Heart right ventricle (tissue), 16 donors: ENCODE data around the gene ARFGEF3. TPM values are rescaled to one million over a fixed set of nuclear protein-coding genes. Genes with fewer than 3 reads are reported as not detected.

Source experiments
- ATAC-seq, 8 donors: fragments of 200-7000 bp; cut with Tn5 transposase; one replicate each; pipeline ENCODE4 v1.9.1; 2020; ENCODE audit warnings: mild to moderate bottlenecking in 8 of 8, moderate library complexity in 8 of 8, moderate number of reproducible peaks in 1 of 8
- DNase-seq, 2 donors: peaks; one replicate each; pipeline ENCODE4 v3.0.0-alpha.2; 2020
- H3K27ac ChIP-seq, 10 donors: fragments of 200-600 bp; sonication (generic) in 2 of 10; one replicate each; pipeline versions ENCODE4 v1.5.0 to v1.8.0; 2020 to 2022; ENCODE audit warnings: mild to moderate bottlenecking in 3 of 10
- H3K27me3 ChIP-seq, 7 donors: fragments of 200-600 bp; one replicate each; pipeline ENCODE4 v1.8.0; 2021 to 2022; ENCODE audit warnings: mild to moderate bottlenecking in 2 of 7
- H3K36me3 ChIP-seq, 9 donors: fragments of 200-600 bp; sonication (generic) in 1 of 9; one replicate each; pipeline versions ENCODE4 v1.5.0 to v1.8.0; 2020 to 2022; ENCODE audit warnings: mild to moderate bottlenecking in 2 of 9
- H3K4me1 ChIP-seq, 9 donors: fragments of 200-600 bp; sonication (generic) in 1 of 9; one replicate each; pipeline versions ENCODE4 v1.5.0 to v1.8.0; 2020 to 2022; ENCODE audit warnings: mild to moderate bottlenecking in 4 of 9
- H3K4me3 ChIP-seq, 10 donors: fragments of 200-600 bp; sonication (generic) in 2 of 10; one replicate each; pipeline versions ENCODE4 v1.5.0 to v1.8.0; 2020 to 2022; ENCODE audit warnings: mild to moderate bottlenecking in 7 of 10, moderate library complexity in 2 of 10
- H3K9me3 ChIP-seq, 11 donors: fragments of 200-600 bp in 10 of 11; sonication (generic) in 2 of 11; one replicate each; pipeline versions ENCODE4 v1.5.0 to v1.8.0; 2013 to 2022; ENCODE audit warnings: mild to moderate bottlenecking in 2 of 11, control low read depth in 1 of 11, moderate library complexity in 1 of 11
- WGBS, 2 donors: extraction: QIAGEN DNeasy Blood & Tissue Kit; methylation state at CpG; one replicate each; pipeline ENCODE4 v1.1.7; 2013; ENCODE audit warnings: inconsistent platforms in 1 of 2; 5-methylcytosine and 5-hydroxymethylcytosine counted together
- intact Hi-C, 10 donors: fragments of 100-400 bp; cut with DNase I; formaldehyde crosslinking; loops; one replicate each; pipeline versions ENCODE4 v1.11.1 to v1.14.2; 2022
- polyA plus RNA-seq, 2 donors: library from polyadenylated mRNA; stranded (reverse); fragments of 200-250 nt; gene quantifications; one replicate each; pipeline ENCODE4 v1.2.3, GENCODE V29; 2013
- total RNA-seq, 10 donors: library from RNA; stranded (reverse); fragmentation: NEBNext Ultra II Directional in 3 of 10; extraction: Animal tissue kit (Norgen Biotek cat#: 25700) in 3 of 10; gene quantifications; one replicate each; pipeline versions ENCODE4 v1.2.1 to v1.2.4, GENCODE V29; 2021 to 2023
- TF ChIP-seq, protein P1 (sequence below), 9 donors: fragments of 200-600 bp; sonication (generic) in 2 of 9; IDR thresholded peaks; one replicate each; pipeline versions ENCODE4 v1.5.0 to v1.8.0; 2021 to 2022; ENCODE audit warnings: antibody characterized with exemption in 9 of 9, mild to moderate bottlenecking in 5 of 9, moderate library complexity in 1 of 9
- donor health status: Arrhythmogenic right ventricular cardiomyopathy.
- donor health status: ischemic (EF 13 %, LVEDD 7.1; RV severe dilation, severe dysfunction).
- donor health status: healthy with polysubstance abuse.
- donor health status: DM: no; HTN: yes; CAD: no.
- donor health status: DM: no; HTN: no; CAD: no.
- donor health status: ischemic (EF 25% LVEDD 6.9; RV normal size, moderate dysfunction).
- donor health status: ischemic (EF 25% LVEDD 5.7; RV mildly dilated, moderate dysfunction).
- donor health status: healthy.
- donor health status: DM: yes; HTN: yes; CAD: no.
- donor health status: Ischemic cardiomyopathy.
- donor health status: ischemic (EF 35%, LVEDD 5.7; RV mildly dilated, moderate dysfunction).
- donor health status: nonischemic (EF 11% LVEDD 7.7; RV severe dilation, severe dysfunction).
- donor health status: DM: yes; HTN: yes; CAD: no.
- donor health status: PGD.
- donor health status: ischemic (EF 29% LVEDD 5.4; RV normal size, mild dysfunction).
- donor health status: nonischemic (EF 23%, LVEDD 6.1; RV moderate dilation, normal function).

The ARFGEF3 gene
- total and polyA plus RNA-seq, 12 donors, result 0.33 to 11.1 (median 3.3) TPM

- no peaks in the 10 kb centered on the region for H3K36me3 ChIP-seq
- no peak for DNase-seq
- peaks cover 0 to 6% (median 0%) of the 10 kb centered on the region in 9 donors for H3K4me1 ChIP-seq
- TF ChIP-seq, protein P1, sequence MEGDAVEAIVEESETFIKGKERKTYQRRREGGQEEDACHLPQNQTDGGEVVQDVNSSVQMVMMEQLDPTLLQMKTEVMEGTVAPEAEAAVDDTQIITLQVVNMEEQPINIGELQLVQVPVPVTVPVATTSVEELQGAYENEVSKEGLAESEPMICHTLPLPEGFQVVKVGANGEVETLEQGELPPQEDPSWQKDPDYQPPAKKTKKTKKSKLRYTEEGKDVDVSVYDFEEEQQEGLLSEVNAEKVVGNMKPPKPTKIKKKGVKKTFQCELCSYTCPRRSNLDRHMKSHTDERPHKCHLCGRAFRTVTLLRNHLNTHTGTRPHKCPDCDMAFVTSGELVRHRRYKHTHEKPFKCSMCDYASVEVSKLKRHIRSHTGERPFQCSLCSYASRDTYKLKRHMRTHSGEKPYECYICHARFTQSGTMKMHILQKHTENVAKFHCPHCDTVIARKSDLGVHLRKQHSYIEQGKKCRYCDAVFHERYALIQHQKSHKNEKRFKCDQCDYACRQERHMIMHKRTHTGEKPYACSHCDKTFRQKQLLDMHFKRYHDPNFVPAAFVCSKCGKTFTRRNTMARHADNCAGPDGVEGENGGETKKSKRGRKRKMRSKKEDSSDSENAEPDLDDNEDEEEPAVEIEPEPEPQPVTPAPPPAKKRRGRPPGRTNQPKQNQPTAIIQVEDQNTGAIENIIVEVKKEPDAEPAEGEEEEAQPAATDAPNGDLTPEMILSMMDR (IDR thresholded peaks at IDR 0.05), result no peak
- H3K9me3 ChIP-seq, result no peaks in the 10 kb centered on the region
- no peak overlapping the region for H3K4me3 ChIP-seq
- ATAC-seq, result no peak
- intact Hi-C loops, result no loop called here
- 90 to 96% methylated on average over 4 of the region's 4 CpGs for WGBS, 2 donors
- H3K27me3 ChIP-seq, result no peaks in the 10 kb centered on the region
- H3K27ac ChIP-seq, result no peak overlapping the region
These were observed 88.3 kb downstream of the ARFGEF3 start for GRCh38 chr6:138250053-138250452.

- 67 to 72% methylated on average over 16 of the region's 16 CpGs for WGBS, 2 donors
- DNase-seq (peak in 1 of 2 donors; percentile 51), ATAC-seq (peak; percentile 47 to 82 (median 71))
- TF ChIP-seq, protein P1 (IDR thresholded peaks at IDR 0.05), result no peak
- peaks cover 0 to 6% (median 0%) of the 10 kb centered on the region in 9 donors for H3K4me1 ChIP-seq
- H3K27ac ChIP-seq, result peak overlapping the region in 1 of 10 donors; percentile 7
- H3K4me3 ChIP-seq, result peak overlapping the region in 2 of 10 donors; percentile 1 to 16
- H3K27me3 ChIP-seq, result no peaks in the 10 kb centered on the region
- intact Hi-C loops, result no loop called here
- H3K9me3 ChIP-seq, result no peaks in the 10 kb centered on the region
- H3K36me3 ChIP-seq, result peaks cover 0 to 3% (median 0%) of the 10 kb centered on the region in 9 donors
These were observed 88.9 kb downstream of the ARFGEF3 start for GRCh38 chr6:138250513-138251247.

- 96% methylated on average over 11 of the region's 11 CpGs for WGBS, 2 donors
- H3K27me3 ChIP-seq, result no peaks in the 10 kb centered on the region
- H3K27ac ChIP-seq, result no peak overlapping the region
- ATAC-seq (no peak), DNase-seq (no peak)
- H3K36me3 ChIP-seq, result peaks cover 0 to 17% (median 0%) of the 10 kb centered on the region in 9 donors
- peaks cover 0 to 6% (median 0%) of the 10 kb centered on the region in 9 donors for H3K4me1 ChIP-seq
- TF ChIP-seq, protein P1 (IDR thresholded peaks at IDR 0.05), result no peak
- intact Hi-C loops, result no loop called here
- no peak overlapping the region for H3K4me3 ChIP-seq
- no peaks in the 10 kb centered on the region for H3K9me3 ChIP-seq
These were observed 92.0 kb downstream of the ARFGEF3 start for GRCh38 chr6:138253731-138254130.

DNA sequence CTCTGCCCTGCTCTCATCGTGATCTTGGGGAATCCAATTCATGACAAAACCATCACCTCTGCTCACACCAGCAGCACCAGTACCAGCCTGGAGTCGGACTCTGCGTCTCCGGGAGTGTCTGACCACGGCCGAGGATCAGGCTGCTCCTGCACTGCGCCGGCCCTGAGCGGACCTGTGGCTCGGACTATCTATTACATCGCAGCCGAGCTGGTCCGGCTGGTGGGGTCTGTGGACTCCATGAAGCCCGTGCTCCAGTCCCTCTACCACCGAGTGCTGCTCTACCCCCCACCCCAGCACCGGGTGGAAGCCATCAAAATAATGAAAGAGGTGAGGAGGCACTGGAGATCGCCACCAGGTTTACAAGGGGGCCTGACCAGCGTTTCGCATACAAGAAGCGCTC is 93.7 kb downstream of the ARFGEF3 start:
- H3K9me3 ChIP-seq, result no peaks in the 10 kb centered on the region
- TF ChIP-seq, protein P1 (IDR thresholded peaks at IDR 0.05), result no peak
- intact Hi-C loops, result no loop called here
- ATAC-seq (no peak), DNase-seq (no peak)
- 89 to 91% methylated on average over 20 of the region's 20 CpGs for WGBS, 2 donors
- H3K27me3 ChIP-seq, result no peaks in the 10 kb centered on the region
- peaks cover 0 to 6% (median 0%) of the 10 kb centered on the region in 9 donors for H3K4me1 ChIP-seq
- peaks cover 0 to 17% (median 0%) of the 10 kb centered on the region in 9 donors for H3K36me3 ChIP-seq
- H3K27ac ChIP-seq, result no peak overlapping the region
- H3K4me3 ChIP-seq, result no peak overlapping the region
